ENCODE results near the gene UBE2H. TPM values are rescaled to one million over a fixed set of nuclear protein-coding genes. Genes with fewer than 3 reads are reported as not detected.

The UBE2H gene
- total RNA-seq, 1 donor from 2014 or later = 127 TPM

DNA sequence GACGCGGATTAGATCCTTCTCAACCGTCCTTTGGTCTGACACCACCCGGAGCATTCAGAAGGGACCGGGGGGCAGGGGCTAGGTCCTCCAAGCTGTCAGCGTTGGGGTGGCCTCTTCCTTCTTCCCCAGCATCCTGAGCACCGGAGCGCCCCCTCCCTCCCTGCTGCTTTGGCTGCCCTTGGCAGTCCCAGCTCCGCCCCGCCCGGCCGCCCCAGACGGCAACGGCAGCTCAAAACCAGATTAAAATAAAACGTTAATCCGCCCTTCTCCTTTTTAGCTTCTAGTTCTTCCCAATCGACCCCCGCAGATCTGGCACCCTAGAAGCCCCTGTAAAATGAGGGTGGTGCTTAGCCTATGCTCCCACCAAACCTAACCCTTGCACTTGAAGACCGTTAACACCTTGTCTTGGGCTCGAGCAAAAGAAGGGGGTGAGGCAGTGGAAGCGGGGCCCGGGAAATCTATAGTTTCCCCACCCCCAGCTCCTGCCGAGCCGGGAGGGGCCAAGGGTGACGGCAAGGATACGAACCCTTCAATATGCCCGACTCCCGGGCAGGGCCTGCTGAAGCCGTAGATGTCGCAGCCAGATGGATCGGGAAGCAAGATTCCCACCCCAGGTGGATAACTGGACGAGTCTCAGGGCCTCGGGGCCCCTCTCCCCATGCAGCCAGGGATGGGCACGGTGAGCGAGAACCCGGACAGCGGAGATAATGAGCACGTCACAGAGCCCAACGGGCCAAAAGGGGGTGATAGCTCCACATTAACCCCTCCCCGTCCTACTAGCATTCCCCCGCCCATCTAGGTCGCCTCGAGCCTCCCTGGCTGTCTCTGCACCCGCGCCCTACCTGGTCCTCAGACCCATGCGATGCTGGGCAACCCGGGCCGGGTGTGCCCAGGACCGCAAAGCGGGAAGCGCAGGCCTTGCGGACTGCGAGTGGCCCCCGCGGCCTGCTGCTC is 171.5 kb downstream of the UBE2H start:
- peak overlapping the region; percentile 69 for H3K4me3 ChIP-seq (ENCODE audit: low read depth, low read length)
- DNase-seq (ENCODE audit: low read depth) = no peak
- peaks cover 63% of the 10 kb centered on the region for H3K27me3 ChIP-seq (ENCODE audit: control insufficient read depth, insufficient read depth, low read length)
- TF ChIP-seq, protein P1, sequence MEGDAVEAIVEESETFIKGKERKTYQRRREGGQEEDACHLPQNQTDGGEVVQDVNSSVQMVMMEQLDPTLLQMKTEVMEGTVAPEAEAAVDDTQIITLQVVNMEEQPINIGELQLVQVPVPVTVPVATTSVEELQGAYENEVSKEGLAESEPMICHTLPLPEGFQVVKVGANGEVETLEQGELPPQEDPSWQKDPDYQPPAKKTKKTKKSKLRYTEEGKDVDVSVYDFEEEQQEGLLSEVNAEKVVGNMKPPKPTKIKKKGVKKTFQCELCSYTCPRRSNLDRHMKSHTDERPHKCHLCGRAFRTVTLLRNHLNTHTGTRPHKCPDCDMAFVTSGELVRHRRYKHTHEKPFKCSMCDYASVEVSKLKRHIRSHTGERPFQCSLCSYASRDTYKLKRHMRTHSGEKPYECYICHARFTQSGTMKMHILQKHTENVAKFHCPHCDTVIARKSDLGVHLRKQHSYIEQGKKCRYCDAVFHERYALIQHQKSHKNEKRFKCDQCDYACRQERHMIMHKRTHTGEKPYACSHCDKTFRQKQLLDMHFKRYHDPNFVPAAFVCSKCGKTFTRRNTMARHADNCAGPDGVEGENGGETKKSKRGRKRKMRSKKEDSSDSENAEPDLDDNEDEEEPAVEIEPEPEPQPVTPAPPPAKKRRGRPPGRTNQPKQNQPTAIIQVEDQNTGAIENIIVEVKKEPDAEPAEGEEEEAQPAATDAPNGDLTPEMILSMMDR (IDR thresholded peaks at IDR 0.05; ENCODE audit: insufficient read depth, low read length, poor library complexity, severe bottlenecking) = no peak
- H3K36me3 ChIP-seq (ENCODE audit: control insufficient read depth, insufficient read depth, low read length) = peaks cover 2% of the 10 kb centered on the region

Other genes with a start within 250 kb of the UBE2H start
- gene ZC3HC1, start 98.4 kb upstream of the UBE2H start, total RNA-seq = 16.5 and 22.7 TPM in 2 replicates
- 13.8 and 15.6 TPM in 2 replicates for gene KLHDC10, start 117.6 kb upstream of the UBE2H start, total RNA-seq

Data from kidney epithelial cell (primary cell).